KMS-11 (cell line): ENCODE data around the gene LPP.

Source experiments
- H2AFZ ChIP-seq: fragments of 200-600 bp; sonication (generic); 2 replicates; pipeline ENCODE4 v1.6.1; 2016; ENCODE audit warnings: antibody characterized with exemption, mixed run types, low read depth
- H3K27ac ChIP-seq: fragments of 200-600 bp; sonication (generic); 2 replicates; pipeline ENCODE4 v1.6.1; 2016; ENCODE audit warnings: mild to moderate bottlenecking, mixed run types
- H3K27me3 ChIP-seq: fragments of 200-600 bp; sonication (generic); 2 replicates; pipeline ENCODE4 v1.6.1; 2017; ENCODE audit warnings: mild to moderate bottlenecking, low read depth, mixed run types, moderate library complexity; ENCODE audit not compliant: insufficient read depth
- H3K36me3 ChIP-seq: fragments of 200-600 bp; sonication (generic); 2 replicates; pipeline ENCODE4 v1.6.1; 2017; ENCODE audit warnings: mild to moderate bottlenecking, mixed run types; ENCODE audit not compliant: insufficient read depth
- H3K4me1 ChIP-seq: fragments of 200-600 bp; sonication (generic); 2 replicates; pipeline ENCODE4 v1.6.1; 2016; ENCODE audit warnings: mild to moderate bottlenecking, low read depth, mixed run types; ENCODE audit not compliant: poor library complexity, severe bottlenecking
- H3K4me2 ChIP-seq: fragments of 200-600 bp; sonication (generic); 2 replicates; pipeline ENCODE4 v1.7.0; 2016; ENCODE audit warnings: mild to moderate bottlenecking, mixed run types
- H3K4me3 ChIP-seq: fragments of 200-600 bp; sonication (generic); IDR thresholded peaks from 2 replicates; pipeline ENCODE4 v1.6.1; 2017; ENCODE audit warnings: low read depth, low read length, mixed read lengths; ENCODE audit not compliant: insufficient read depth
- H3K79me2 ChIP-seq: fragments of 200-600 bp; sonication (generic); 2 replicates; pipeline ENCODE4 v1.6.1; 2016; ENCODE audit warnings: low read depth, mixed run types; ENCODE audit not compliant: insufficient read depth
- H3K9ac ChIP-seq: fragments of 200-600 bp; sonication (generic); 2 replicates; pipeline ENCODE4 v1.6.1; 2016; ENCODE audit warnings: mild to moderate bottlenecking, mixed run types
- H4K20me1 ChIP-seq: fragments of 200-600 bp; sonication (generic); 2 replicates; pipeline ENCODE4 v1.6.1; 2016; ENCODE audit warnings: mild to moderate bottlenecking, mixed run types; ENCODE audit not compliant: insufficient read depth
- TF ChIP-seq, protein P1 (sequence below): fragments of 200-600 bp; sonication (generic); conservative IDR thresholded peaks from 2 replicates; pipeline ENCODE4 v1.6.1; 2017; ENCODE audit warnings: low read depth, mild to moderate bottlenecking, antibody characterized with exemption, low read length, moderate library complexity, mixed read lengths

LPP gene

DNA sequence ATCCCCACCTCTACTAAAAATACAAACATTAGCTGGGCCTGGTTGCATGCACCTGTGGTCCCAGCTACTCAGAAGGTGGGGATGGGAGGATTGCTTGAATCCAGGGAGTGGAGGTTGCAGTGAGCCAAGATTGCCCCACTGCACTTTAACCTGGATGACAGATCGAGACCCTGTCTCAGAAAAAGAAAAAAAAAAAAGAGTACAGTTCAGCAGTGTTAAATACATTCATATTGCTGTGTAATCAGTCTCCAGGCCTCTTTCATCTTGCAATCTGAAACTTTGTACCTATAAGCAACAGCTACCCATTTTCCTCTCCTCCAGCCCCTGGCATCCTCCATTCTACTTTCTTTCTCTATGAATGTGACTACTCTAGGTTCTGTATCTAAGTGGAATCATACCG, 61.2 kb downstream of the LPP start:
- no peak overlapping the region for H3K9ac ChIP-seq
- no peak overlapping the region for H3K4me2 ChIP-seq
- no peak overlapping the region for H3K4me3 ChIP-seq
- H3K27me3 ChIP-seq = no peaks in the 10 kb centered on the region
- no peaks in the 10 kb centered on the region for H3K4me1 ChIP-seq
- H3K79me2 ChIP-seq = no peaks in the 10 kb centered on the region
- no peak overlapping the region for H2AFZ ChIP-seq
- H3K27ac ChIP-seq = no peak overlapping the region
- H4K20me1 ChIP-seq = no peaks in the 10 kb centered on the region
- H3K36me3 ChIP-seq = no peaks in the 10 kb centered on the region
- TF ChIP-seq, protein P1, sequence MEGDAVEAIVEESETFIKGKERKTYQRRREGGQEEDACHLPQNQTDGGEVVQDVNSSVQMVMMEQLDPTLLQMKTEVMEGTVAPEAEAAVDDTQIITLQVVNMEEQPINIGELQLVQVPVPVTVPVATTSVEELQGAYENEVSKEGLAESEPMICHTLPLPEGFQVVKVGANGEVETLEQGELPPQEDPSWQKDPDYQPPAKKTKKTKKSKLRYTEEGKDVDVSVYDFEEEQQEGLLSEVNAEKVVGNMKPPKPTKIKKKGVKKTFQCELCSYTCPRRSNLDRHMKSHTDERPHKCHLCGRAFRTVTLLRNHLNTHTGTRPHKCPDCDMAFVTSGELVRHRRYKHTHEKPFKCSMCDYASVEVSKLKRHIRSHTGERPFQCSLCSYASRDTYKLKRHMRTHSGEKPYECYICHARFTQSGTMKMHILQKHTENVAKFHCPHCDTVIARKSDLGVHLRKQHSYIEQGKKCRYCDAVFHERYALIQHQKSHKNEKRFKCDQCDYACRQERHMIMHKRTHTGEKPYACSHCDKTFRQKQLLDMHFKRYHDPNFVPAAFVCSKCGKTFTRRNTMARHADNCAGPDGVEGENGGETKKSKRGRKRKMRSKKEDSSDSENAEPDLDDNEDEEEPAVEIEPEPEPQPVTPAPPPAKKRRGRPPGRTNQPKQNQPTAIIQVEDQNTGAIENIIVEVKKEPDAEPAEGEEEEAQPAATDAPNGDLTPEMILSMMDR = no peak

DNA sequence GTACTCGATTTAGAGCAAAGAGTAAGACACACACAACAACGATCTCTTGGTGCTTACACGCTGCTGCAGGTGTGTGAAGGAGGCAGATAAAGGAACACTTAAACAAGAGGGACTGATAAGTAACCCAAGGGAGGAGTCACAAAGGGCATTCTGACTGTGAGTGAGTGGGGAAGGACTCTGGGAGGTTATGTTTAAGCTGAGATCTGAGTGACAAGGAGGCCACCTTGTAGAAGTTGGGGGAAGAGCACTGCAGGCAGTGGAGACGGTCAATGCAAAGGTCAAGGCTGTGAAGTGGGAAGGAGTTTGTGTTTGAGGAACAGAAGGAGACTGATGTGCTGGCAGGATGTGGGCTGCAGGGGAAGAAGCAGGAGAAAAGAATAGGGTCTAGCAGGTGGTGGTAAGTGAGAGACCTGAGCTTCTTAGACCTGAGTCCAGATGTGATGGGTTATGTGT, 63.1 kb downstream of the LPP start:
- Histone ChIP-seq H3K27ac (no peak overlapping the region), H3K4me1 (no peaks in the 10 kb centered on the region), H3K79me2 (no peaks in the 10 kb centered on the region), H3K4me2 (no peak overlapping the region), H3K36me3 (no peaks in the 10 kb centered on the region), H3K9ac (no peak overlapping the region), H2AFZ (no peak overlapping the region), H3K4me3 (no peak overlapping the region), H4K20me1 (no peaks in the 10 kb centered on the region), H3K27me3 (no peaks in the 10 kb centered on the region)
- TF ChIP-seq, protein P1 = no peak

DNA sequence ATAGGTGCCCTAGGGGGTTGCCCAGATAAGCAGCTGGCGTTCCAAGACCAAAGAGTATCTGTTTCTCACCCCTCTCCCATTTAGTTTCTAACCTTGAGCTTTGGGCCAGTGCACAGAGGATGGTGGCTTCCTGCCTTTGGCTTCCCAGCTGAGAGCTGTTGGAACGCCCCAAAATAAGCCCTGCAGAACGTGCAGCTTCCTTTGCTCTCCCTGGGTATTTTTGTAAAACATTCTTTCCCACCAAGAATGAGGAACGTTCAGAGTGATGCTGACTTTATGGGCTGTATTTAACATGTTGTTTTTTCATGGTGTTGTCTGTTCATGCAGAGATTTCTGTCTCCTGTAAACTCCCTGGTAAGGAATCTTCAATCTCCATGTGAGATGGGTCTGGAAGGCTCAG, 63.8 kb downstream of the LPP start:
- Histone ChIP-seq H3K4me2 (no peak overlapping the region), H3K4me1 (no peaks in the 10 kb centered on the region), H4K20me1 (no peaks in the 10 kb centered on the region), H3K9ac (no peak overlapping the region), H3K27ac (no peak overlapping the region), H3K4me3 (no peak overlapping the region), H3K27me3 (no peaks in the 10 kb centered on the region), H3K79me2 (no peaks in the 10 kb centered on the region), H3K36me3 (no peaks in the 10 kb centered on the region), H2AFZ (no peak overlapping the region)
- TF ChIP-seq, protein P1 = no peak

- Histone ChIP-seq H3K4me3 (no peak overlapping the region), H3K36me3 (no peaks in the 10 kb centered on the region), H3K9ac (no peak overlapping the region), H3K79me2 (no peaks in the 10 kb centered on the region), H2AFZ (no peak overlapping the region), H3K27ac (no peak overlapping the region), H3K4me2 (no peak overlapping the region), H3K4me1 (no peaks in the 10 kb centered on the region), H4K20me1 (no peaks in the 10 kb centered on the region), H3K27me3 (no peaks in the 10 kb centered on the region)
- TF ChIP-seq, protein P1 = no peak
These were observed 64.6 kb downstream of the LPP start for GRCh38 chr3:188218603-188219002.
